ENCODE measurements around the gene INPP5A. TPM values are rescaled to one million over a fixed set of nuclear protein-coding genes. Genes with fewer than 3 reads are reported as not detected.

Gene INPP5A
- total RNA-seq, 1 experiment from 2014 or later, result 22.6 TPM

GRCh38 chr10:132774181-132774901 is 236.8 kb downstream of the INPP5A start:
- intact Hi-C loops (cut with micrococcal nuclease), result no loop called here
- Histone ChIP-seq H2AFZ (ENCODE audit: low read length) (no peak overlapping the region), H3K9me2 (replicated peaks; ENCODE audit: low read length) (no peaks in the 10 kb centered on the region), H3K4me3 (ENCODE audit: low read length) (no peak overlapping the region), H3K4me2 (ENCODE audit: low read length) (no peak overlapping the region), H3K27ac (ENCODE audit: low read length) (no peak overlapping the region), H3K9ac (ENCODE audit: low read length) (no peak overlapping the region), H3K9me3 (ENCODE audit: low read length) (no peaks in the 10 kb centered on the region), H3K36me3 (ENCODE audit: low read depth, low read length) (no peaks in the 10 kb centered on the region), H4K20me1 (ENCODE audit: low read length) (no peaks in the 10 kb centered on the region), H3K4me1 (ENCODE audit: insufficient read depth, low read length) (no peaks in the 10 kb centered on the region), H3K27me3 (ENCODE audit: low read length) (no peaks in the 10 kb centered on the region), H3F3A (ENCODE audit: low read length, unreplicated experiment) (no peaks in the 10 kb centered on the region), H3K79me2 (ENCODE audit: low read length) (no peaks in the 10 kb centered on the region)
- BruUV-seq (replicated peaks), result no TSS peak
- ATAC-seq (no peak), DNase-seq (no peak)
- TF ChIP-seq EZH2phosphoT487 (IDR thresholded peaks at IDR 0.05; ENCODE audit: borderline replicate concordance, low read length), result no peak
- TF ChIP-seq EZH2 (IDR thresholded peaks at IDR 0.05; ENCODE audit: low read length, unreplicated experiment), result no peak
- TF ChIP-seq CTCF (conservative IDR thresholded peaks at IDR 0.05; ENCODE audit: low read depth, low read length), result no peak
- ChIA-PET CTCF (no interaction called here), POLR2A (ENCODE audit: unreplicated experiment) (no interaction called here)

- Histone ChIP-seq H3K36me3 (ENCODE audit: low read depth, low read length) (no peaks in the 10 kb centered on the region), H3K9me2 (replicated peaks; ENCODE audit: low read length) (no peaks in the 10 kb centered on the region), H3F3A (ENCODE audit: low read length, unreplicated experiment) (no peaks in the 10 kb centered on the region), H3K27ac (ENCODE audit: low read length) (no peak overlapping the region), H3K79me2 (ENCODE audit: low read length) (no peaks in the 10 kb centered on the region), H3K4me3 (ENCODE audit: low read length) (no peak overlapping the region), H2AFZ (ENCODE audit: low read length) (no peak overlapping the region), H4K20me1 (ENCODE audit: low read length) (no peaks in the 10 kb centered on the region), H3K4me1 (ENCODE audit: insufficient read depth, low read length) (no peaks in the 10 kb centered on the region), H3K27me3 (ENCODE audit: low read length) (no peaks in the 10 kb centered on the region), H3K9me3 (ENCODE audit: low read length) (no peaks in the 10 kb centered on the region), H3K4me2 (ENCODE audit: low read length) (no peak overlapping the region), H3K9ac (ENCODE audit: low read length) (no peak overlapping the region)
- intact Hi-C loops (cut with micrococcal nuclease), result no loop called here
- POLR2A ChIA-PET (ENCODE audit: unreplicated experiment), result no interaction called here
- ATAC-seq (peak; percentile 13; the same call in 1 of the 2 replicates), DNase-seq (no peak)
- TF ChIP-seq CTCF (conservative IDR thresholded peaks at IDR 0.05; ENCODE audit: low read depth, low read length), result no peak
- no peak for TF ChIP-seq EZH2phosphoT487 (IDR thresholded peaks at IDR 0.05; ENCODE audit: borderline replicate concordance, low read length)
- no peak for TF ChIP-seq EZH2 (IDR thresholded peaks at IDR 0.05; ENCODE audit: low read length, unreplicated experiment)
- no TSS peak for BruUV-seq (replicated peaks)
- CTCF ChIA-PET, result no interaction called here
These were observed 237.6 kb downstream of the INPP5A start for GRCh38 chr10:132774902-132775863.

All from PC-3 (cell line).